ENCODE results near the gene TFEB.

Gene TFEB

GRCh38 chr6:41680182-41680965 is 55.0 kb downstream of the TFEB start:
- in situ Hi-C loops (cut with MboI; ENCODE audit: low sequenced_read_pairs), result loop anchor here (10.0 kb wide), 1 partner anchor 306 kb away; no protein-coding TSS in a partner anchor

- in situ Hi-C loops (cut with MboI; ENCODE audit: low sequenced_read_pairs), result loop anchor here (10.0 kb wide), 2 partner anchors 75 to 305 kb away; no protein-coding TSS in a partner anchor
Observed at GRCh38 chr6:41679696-41680095, 55.7 kb downstream of the TFEB start.

GRCh38 chr6:41678511-41679084 is 56.8 kb downstream of the TFEB start:
- in situ Hi-C loops (cut with MboI; ENCODE audit: low sequenced_read_pairs), result loop anchor here (10.0 kb wide), 1 partner anchor 74 kb away; no protein-coding TSS in a partner anchor

- in situ Hi-C loops (cut with MboI; ENCODE audit: low sequenced_read_pairs), result loop anchor here (10.0 kb wide), 1 partner anchor 73 kb away; no protein-coding TSS in a partner anchor
Observed at GRCh38 chr6:41677124-41677921, 58.1 kb downstream of the TFEB start.

- in situ Hi-C loops (cut with MboI; ENCODE audit: low sequenced_read_pairs), result loop anchor here (10.0 kb wide), 1 partner anchor 72 kb away; no protein-coding TSS in a partner anchor
Observed at GRCh38 chr6:41676431-41676830, 59.0 kb downstream of the TFEB start.

GRCh38 chr6:41675992-41676391 is 59.4 kb downstream of the TFEB start:
- in situ Hi-C loops (cut with MboI; ENCODE audit: low sequenced_read_pairs), result loop anchor here (10.0 kb wide), 1 partner anchor 71 kb away; no protein-coding TSS in a partner anchor

GRCh38 chr6:41675176-41675775 is 60.1 kb downstream of the TFEB start:
- in situ Hi-C loops (cut with MboI; ENCODE audit: low sequenced_read_pairs), result loop anchor here (10.0 kb wide), 1 partner anchor 70 kb away; no protein-coding TSS in a partner anchor

- in situ Hi-C loops (cut with MboI; ENCODE audit: low sequenced_read_pairs), result loop anchor here (10.0 kb wide), 1 partner anchor 70 kb away; no protein-coding TSS in a partner anchor
Observed at GRCh38 chr6:41674231-41675000, 61.0 kb downstream of the TFEB start.

- in situ Hi-C loops (cut with MboI; ENCODE audit: low sequenced_read_pairs), result loop anchor here (10.0 kb wide), 1 partner anchor 69 kb away; no protein-coding TSS in a partner anchor
Observed at GRCh38 chr6:41673704-41674000, 61.8 kb downstream of the TFEB start.

- in situ Hi-C loops (cut with MboI; ENCODE audit: low sequenced_read_pairs), result loop anchor here (10.0 kb wide), 1 partner anchor 68 kb away; no protein-coding TSS in a partner anchor
Observed at GRCh38 chr6:41672816-41673703, 62.3 kb downstream of the TFEB start.

- in situ Hi-C loops (cut with MboI; ENCODE audit: low sequenced_read_pairs), result loop anchor here (10.0 kb wide), 1 partner anchor 67 kb away; no protein-coding TSS in a partner anchor
Observed at GRCh38 chr6:41672016-41672415, 63.4 kb downstream of the TFEB start.

GRCh38 chr6:41671376-41671775 is 64.0 kb downstream of the TFEB start:
- in situ Hi-C loops (cut with MboI; ENCODE audit: low sequenced_read_pairs), result loop anchor here (10.0 kb wide), 1 partner anchor 67 kb away; no protein-coding TSS in a partner anchor

GRCh38 chr6:41670703-41671360 is 64.6 kb downstream of the TFEB start:
- in situ Hi-C loops (cut with MboI; ENCODE audit: low sequenced_read_pairs), result loop anchor here (10.0 kb wide), 1 partner anchor 66 kb away; no protein-coding TSS in a partner anchor

GRCh38 chr6:41668968-41669367 is 66.4 kb downstream of the TFEB start:
- in situ Hi-C loops (cut with MboI; ENCODE audit: low sequenced_read_pairs), result no loop called here

GRCh38 chr6:41667195-41667594 is 68.2 kb downstream of the TFEB start:
- in situ Hi-C loops (cut with MboI; ENCODE audit: low sequenced_read_pairs), result no loop called here

GRCh38 chr6:41664271-41664670 is 71.1 kb downstream of the TFEB start:
- in situ Hi-C loops (cut with MboI; ENCODE audit: low sequenced_read_pairs), result no loop called here

- in situ Hi-C loops (cut with MboI; ENCODE audit: low sequenced_read_pairs), result no loop called here
Observed at GRCh38 chr6:41663568-41663967, 71.8 kb downstream of the TFEB start.

- in situ Hi-C loops (cut with MboI; ENCODE audit: low sequenced_read_pairs), result no loop called here
Observed at GRCh38 chr6:41659935-41660334, 75.5 kb downstream of the TFEB start.
